NAMALWA (cell line): ENCODE results near the gene DHH.
A peak's percentile ranks its signal among the peaks of the same experiment; 100 is the strongest.
"Not testable (repeated sequence)": the region's sequence is repeated elsewhere in the genome, so short reads cannot be mapped to it uniquely, and the experiment has no call there.

ENCODE experiments used
- DNase-seq: peaks from one replicate; pipeline ENCODE4 v3.0.0-alpha.2; 2015; ENCODE audit warnings: low spot score

Gene DHH

GRCh38 chr12:49094160-49094974, at the start of gene DHH:
Gene DHH (minus strand): TSS chr12:49094801. CDS start chr12:49094512, 289 bp downstream.
- DNase-seq, result no peak

GRCh38 chr12:49144384-49144783, 49.8 kb upstream of the DHH start:
- no peak for DNase-seq

- DNase-seq, result no peak
Observed at GRCh38 chr12:49138999-49139398, 44.4 kb upstream of the DHH start.

GRCh38 chr12:49138587-49138986, 44.0 kb upstream of the DHH start:
- peak; percentile 37 for DNase-seq

- no peak for DNase-seq
Observed at GRCh38 chr12:49137476-49137875, 42.9 kb upstream of the DHH start.

- not testable (repeated sequence) for DNase-seq
Observed at GRCh38 chr12:49136997-49137396, 42.4 kb upstream of the DHH start.

- DNase-seq, result no peak
Observed at GRCh38 chr12:49133590-49133989, 39.0 kb upstream of the DHH start.

- DNase-seq, result peak; percentile 40
Observed at GRCh38 chr12:49133014-49133413, 38.4 kb upstream of the DHH start.

GRCh38 chr12:49131894-49132461, 37.4 kb upstream of the DHH start:
- no peak for DNase-seq

GRCh38 chr12:49131051-49131893, 36.7 kb upstream of the DHH start, which contains the start of gene TUBA1B:
Gene TUBA1B (minus strand): TSS chr12:49131395. CDS start chr12:49131300, 95 bp downstream.
- DNase-seq, result peak; percentile 93

- peak; percentile 95 for DNase-seq
Observed at GRCh38 chr12:49130151-49131050, 35.8 kb upstream of the DHH start.

GRCh38 chr12:49129332-49130150, 34.9 kb upstream of the DHH start:
- no peak for DNase-seq

- not testable (repeated sequence) for DNase-seq
Observed at GRCh38 chr12:49127971-49128370, 33.4 kb upstream of the DHH start.

- DNase-seq, result peak; percentile 46
Observed at GRCh38 chr12:49126852-49127763, 32.5 kb upstream of the DHH start.

GRCh38 chr12:49121047-49121696, 26.6 kb upstream of the DHH start:
- DNase-seq, result no peak

GRCh38 chr12:49111206-49111605, 16.6 kb upstream of the DHH start:
- no peak for DNase-seq

- DNase-seq, result peak; percentile 100
Observed at GRCh38 chr12:49110464-49111155, 16.0 kb upstream of the DHH start, which contains the start of gene LMBR1L. Gene LMBR1L (minus strand): TSS chr12:49110847. CDS start chr12:49110555, 292 bp downstream.
